ENCODE results near the gene RAB27B. TPM values are rescaled to one million over a fixed set of nuclear protein-coding genes. Genes with fewer than 3 reads are reported as not detected.

RAB27B gene
- total RNA-seq, 1 donor from 2014 or later, result not detected

GRCh38 chr18:54824761-54825160, 3.5 kb upstream of the RAB27B start:
- no peaks in the 10 kb centered on the region for H3K9me3 Mint-ChIP-seq (ENCODE audit: unreplicated experiment)
- no peak for DNase-seq
- no peak overlapping the region for H3K4me3 Mint-ChIP-seq (ENCODE audit: unreplicated experiment)
- no peaks in the 10 kb centered on the region for H3K36me3 Mint-ChIP-seq (ENCODE audit: unreplicated experiment)
- H3K27me3 Mint-ChIP-seq (ENCODE audit: unreplicated experiment), result no peaks in the 10 kb centered on the region
- no peak overlapping the region for H3K27ac Mint-ChIP-seq (ENCODE audit: unreplicated experiment)
- no peaks in the 10 kb centered on the region for H3K4me1 Mint-ChIP-seq (ENCODE audit: low read depth, unreplicated experiment)
- TF ChIP-seq, protein P1, sequence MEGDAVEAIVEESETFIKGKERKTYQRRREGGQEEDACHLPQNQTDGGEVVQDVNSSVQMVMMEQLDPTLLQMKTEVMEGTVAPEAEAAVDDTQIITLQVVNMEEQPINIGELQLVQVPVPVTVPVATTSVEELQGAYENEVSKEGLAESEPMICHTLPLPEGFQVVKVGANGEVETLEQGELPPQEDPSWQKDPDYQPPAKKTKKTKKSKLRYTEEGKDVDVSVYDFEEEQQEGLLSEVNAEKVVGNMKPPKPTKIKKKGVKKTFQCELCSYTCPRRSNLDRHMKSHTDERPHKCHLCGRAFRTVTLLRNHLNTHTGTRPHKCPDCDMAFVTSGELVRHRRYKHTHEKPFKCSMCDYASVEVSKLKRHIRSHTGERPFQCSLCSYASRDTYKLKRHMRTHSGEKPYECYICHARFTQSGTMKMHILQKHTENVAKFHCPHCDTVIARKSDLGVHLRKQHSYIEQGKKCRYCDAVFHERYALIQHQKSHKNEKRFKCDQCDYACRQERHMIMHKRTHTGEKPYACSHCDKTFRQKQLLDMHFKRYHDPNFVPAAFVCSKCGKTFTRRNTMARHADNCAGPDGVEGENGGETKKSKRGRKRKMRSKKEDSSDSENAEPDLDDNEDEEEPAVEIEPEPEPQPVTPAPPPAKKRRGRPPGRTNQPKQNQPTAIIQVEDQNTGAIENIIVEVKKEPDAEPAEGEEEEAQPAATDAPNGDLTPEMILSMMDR (IDR thresholded peaks at IDR 0.05; ENCODE audit: partially characterized antibody, unreplicated experiment), result no peak

DNA sequence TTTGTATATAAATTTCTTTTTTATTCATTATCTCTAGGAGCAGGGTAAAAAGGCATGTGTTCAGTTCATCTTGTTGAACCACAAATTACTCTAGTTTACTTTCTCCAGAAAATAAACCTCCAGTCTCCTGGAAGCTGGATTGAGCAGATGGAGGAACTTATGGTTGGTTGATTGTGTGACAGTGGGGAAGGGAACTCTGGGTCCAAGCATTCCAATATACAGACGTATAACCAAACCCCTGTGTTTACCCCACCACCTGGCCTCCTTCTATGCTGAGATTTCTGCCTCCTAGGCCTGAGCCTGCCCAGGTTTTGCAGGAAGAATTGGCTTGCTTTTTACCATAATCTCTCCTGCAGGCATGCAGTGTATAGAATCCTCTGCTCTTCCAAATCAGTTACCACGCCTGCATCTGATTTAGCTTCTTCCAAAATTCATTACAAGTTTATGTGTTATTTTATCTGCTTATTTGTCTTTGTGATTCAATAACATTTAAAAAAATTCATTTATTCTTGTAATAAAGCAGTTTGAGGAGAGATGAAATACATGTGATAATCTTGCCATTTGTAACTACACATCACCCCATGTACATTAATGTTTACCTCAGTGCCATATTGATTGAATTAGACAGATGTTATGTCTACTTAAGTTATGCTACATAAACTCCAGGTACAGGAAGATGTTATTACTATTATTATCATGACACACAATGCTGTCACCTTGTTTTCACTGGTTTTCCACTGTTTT, 2.5 kb upstream of the RAB27B start:
- no peaks in the 10 kb centered on the region for H3K36me3 Mint-ChIP-seq (ENCODE audit: unreplicated experiment)
- no peaks in the 10 kb centered on the region for H3K27me3 Mint-ChIP-seq (ENCODE audit: unreplicated experiment)
- H3K4me3 Mint-ChIP-seq (ENCODE audit: unreplicated experiment), result no peak overlapping the region
- no peak overlapping the region for H3K27ac Mint-ChIP-seq (ENCODE audit: unreplicated experiment)
- H3K4me1 Mint-ChIP-seq (ENCODE audit: low read depth, unreplicated experiment), result no peaks in the 10 kb centered on the region
- TF ChIP-seq, protein P1 (IDR thresholded peaks at IDR 0.05; ENCODE audit: partially characterized antibody, unreplicated experiment), result no peak
- H3K9me3 Mint-ChIP-seq (ENCODE audit: unreplicated experiment), result no peaks in the 10 kb centered on the region
- no peak for DNase-seq

- Mint-ChIP-seq H3K4me1 (ENCODE audit: low read depth, unreplicated experiment) (no peaks in the 10 kb centered on the region), H3K27me3 (ENCODE audit: unreplicated experiment) (peaks cover 2% of the 10 kb centered on the region), H3K9me3 (ENCODE audit: unreplicated experiment) (no peaks in the 10 kb centered on the region), H3K27ac (ENCODE audit: unreplicated experiment) (no peak overlapping the region), H3K36me3 (ENCODE audit: unreplicated experiment) (peaks cover 9% of the 10 kb centered on the region), H3K4me3 (ENCODE audit: unreplicated experiment) (peak overlapping the region; percentile 80)
- no peak for DNase-seq
- TF ChIP-seq, protein P1 (IDR thresholded peaks at IDR 0.05; ENCODE audit: partially characterized antibody, unreplicated experiment), result no peak
Measured at GRCh38 chr18:54828986-54829385, 709 bp downstream of the RAB27B start.

GRCh38 chr18:54829856-54830255, 1.6 kb downstream of the RAB27B start:
- no peak overlapping the region for H3K4me3 Mint-ChIP-seq (ENCODE audit: unreplicated experiment)
- no peak for DNase-seq
- peaks cover 9% of the 10 kb centered on the region for H3K36me3 Mint-ChIP-seq (ENCODE audit: unreplicated experiment)
- no peaks in the 10 kb centered on the region for H3K4me1 Mint-ChIP-seq (ENCODE audit: low read depth, unreplicated experiment)
- H3K27me3 Mint-ChIP-seq (ENCODE audit: unreplicated experiment), result peaks cover 2% of the 10 kb centered on the region
- no peak overlapping the region for H3K27ac Mint-ChIP-seq (ENCODE audit: unreplicated experiment)
- TF ChIP-seq, protein P1 (IDR thresholded peaks at IDR 0.05; ENCODE audit: partially characterized antibody, unreplicated experiment), result no peak
- H3K9me3 Mint-ChIP-seq (ENCODE audit: unreplicated experiment), result no peaks in the 10 kb centered on the region

- Mint-ChIP-seq H3K36me3 (ENCODE audit: unreplicated experiment) (peaks cover 9% of the 10 kb centered on the region), H3K27ac (ENCODE audit: unreplicated experiment) (no peak overlapping the region), H3K9me3 (ENCODE audit: unreplicated experiment) (no peaks in the 10 kb centered on the region), H3K27me3 (ENCODE audit: unreplicated experiment) (peaks cover 2% of the 10 kb centered on the region), H3K4me3 (ENCODE audit: unreplicated experiment) (no peak overlapping the region), H3K4me1 (ENCODE audit: low read depth, unreplicated experiment) (no peaks in the 10 kb centered on the region)
- DNase-seq, result no peak
- TF ChIP-seq, protein P1 (IDR thresholded peaks at IDR 0.05; ENCODE audit: partially characterized antibody, unreplicated experiment), result no peak
Measured at GRCh38 chr18:54830260-54830659, 2.0 kb downstream of the RAB27B start.

All from glutamatergic neuron (in vitro differentiated cells).